Stimulated activated CD8-positive, alpha-beta memory T cell treated with anti-CD3 and anti-CD28 coated beads, Interleukin-12 subunit alpha, Interleukin-12 subunit beta, amount 100 ng/mL, for 24 hours (primary cell): ENCODE measurements around the gene NOTUM.

Source experiments
- DNase-seq: peaks from one replicate; pipeline ENCODE4 v3.0.0-alpha.2; 2020; ENCODE audit errors: extremely low read depth

Gene NOTUM

GRCh38 chr17:81977211-81977808 lies 16.3 kb upstream of the NOTUM start, which contains the start of gene ASPSCR1:
TSS of gene ASPSCR1 (plus strand) at chr17:81977629. CDS start at chr17:81977647, 18 bp downstream.
- DNase-seq: peak; percentile 77

DNA sequence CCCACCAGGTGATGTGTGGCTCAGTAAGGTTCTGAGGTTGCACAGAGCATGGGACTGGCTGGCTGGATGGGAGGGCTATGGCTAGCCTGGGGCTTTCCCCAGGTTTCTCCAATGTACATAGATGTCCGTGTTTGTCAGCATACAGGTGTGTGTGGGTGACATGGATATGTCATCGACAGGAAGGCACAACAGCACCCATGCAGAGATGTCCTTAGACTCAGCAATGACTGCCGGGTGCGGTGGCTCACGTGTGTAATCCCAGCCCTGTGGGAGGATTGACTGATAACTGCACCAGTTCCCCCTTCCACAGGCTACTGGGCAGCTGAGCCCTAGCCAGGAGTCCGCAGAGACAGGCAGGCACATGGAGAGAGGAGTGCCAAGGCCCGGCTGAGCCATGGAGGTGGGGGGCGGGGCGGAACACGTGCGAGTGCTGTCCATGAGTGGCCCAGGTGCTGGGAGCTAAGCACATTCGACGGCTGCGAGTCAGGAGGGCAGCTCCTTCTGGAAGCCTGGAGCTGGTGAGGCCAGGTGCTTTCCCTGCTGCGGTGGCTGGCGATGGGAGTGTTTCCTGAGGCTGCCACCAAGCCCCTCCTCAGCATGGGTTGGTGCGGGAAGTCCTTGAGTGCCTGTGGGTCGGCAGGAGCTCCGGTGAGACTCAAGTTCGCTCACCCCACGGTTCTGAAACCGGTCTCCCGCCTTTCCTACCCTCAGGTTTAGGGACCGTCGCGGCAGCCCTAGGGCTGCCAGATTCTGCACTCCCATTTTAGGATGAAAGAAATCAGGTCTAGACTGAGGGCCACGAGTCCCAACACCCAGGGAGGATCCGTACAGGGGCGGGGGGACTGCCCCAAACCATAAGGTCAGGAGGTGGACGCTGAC lies 15.6 kb upstream of the NOTUM start:
- no peak for DNase-seq

DNA sequence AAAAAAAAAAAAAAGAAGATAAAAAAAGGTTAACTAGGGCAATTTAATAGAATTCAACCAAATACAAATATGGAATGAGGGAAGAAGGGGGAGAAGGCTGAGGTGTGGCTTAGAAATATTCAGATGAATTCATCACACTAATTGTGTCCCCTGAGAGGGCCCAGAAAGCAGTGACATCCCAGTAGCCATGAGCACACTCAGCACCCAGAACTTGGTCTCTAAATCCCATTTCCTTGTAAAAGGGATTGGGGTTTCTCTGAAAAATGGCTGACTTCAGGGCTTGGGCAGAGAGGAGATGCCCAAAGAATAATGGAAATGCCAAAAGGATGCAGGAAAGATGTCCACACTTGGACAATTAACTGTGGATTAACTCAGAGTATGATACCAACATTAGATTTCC lies 12.4 kb upstream of the NOTUM start:
- DNase-seq: no peak

- no peak for DNase-seq
Observed at GRCh38 chr17:81968850-81969812, 8.1 kb upstream of the NOTUM start.

GRCh38 chr17:81968396-81968745 lies 7.4 kb upstream of the NOTUM start:
- DNase-seq: no peak

GRCh38 chr17:81967533-81968395 lies 6.8 kb upstream of the NOTUM start:
- DNase-seq: peak; percentile 55

DNA sequence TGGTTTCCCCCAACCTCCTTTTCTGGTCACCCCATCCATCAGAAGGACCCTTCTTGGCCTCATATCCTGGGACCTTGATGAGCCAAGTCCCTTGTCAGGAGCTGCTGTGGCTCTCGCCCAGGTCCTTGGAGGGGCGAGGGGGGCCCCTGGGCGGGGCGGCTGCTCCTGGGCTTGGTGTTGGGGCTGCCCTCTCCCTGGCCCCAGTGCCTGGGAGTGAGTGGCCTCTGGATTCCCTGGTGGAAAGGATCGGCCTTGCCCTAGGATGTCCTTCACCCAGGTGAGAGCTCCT lies 6.2 kb upstream of the NOTUM start:
- DNase-seq: no peak

DNA sequence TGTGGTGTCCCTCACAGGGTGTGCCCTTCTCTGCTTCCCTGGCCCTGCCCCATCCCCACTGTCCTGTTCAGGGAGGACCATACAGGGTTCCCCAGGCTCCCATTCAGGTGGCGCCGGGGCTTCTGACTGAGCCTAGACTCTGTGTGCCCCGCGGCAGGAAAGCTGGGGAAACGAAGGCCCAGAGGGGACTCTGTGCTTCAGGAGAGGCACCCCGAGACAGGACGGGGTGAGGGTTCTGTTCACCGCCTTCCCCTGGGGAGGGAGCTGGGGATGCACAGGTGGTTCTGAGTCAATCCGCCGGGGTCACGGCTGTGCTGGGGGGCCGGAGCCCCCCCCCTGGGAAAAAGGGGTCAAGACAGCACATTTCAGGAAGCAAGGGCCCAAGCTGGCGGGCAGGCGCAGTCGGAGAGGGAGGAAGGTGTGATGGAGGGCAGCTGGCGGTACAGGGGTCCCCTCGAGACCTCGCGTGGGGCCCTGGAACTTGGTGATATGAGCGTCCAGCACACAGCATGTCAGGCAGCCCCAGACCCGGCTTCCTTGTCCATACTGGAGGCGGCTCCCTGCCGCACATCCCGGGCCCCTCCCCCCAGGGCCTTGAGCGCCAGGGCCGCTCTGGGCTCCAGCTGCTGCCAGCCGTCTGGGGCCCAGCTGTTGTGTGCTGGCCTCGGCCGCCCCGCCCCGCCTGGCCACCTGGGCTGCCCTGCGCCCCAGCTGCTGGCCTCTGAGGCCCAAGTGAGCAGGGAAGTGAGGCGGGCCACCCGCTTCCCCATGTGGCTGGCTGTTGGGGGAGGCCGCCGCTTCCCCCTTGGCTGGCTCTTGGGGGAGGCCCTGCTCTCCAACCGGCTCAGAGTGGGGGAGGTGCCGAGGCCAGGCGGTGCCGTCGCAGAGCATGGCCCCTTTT lies 5.6 kb upstream of the NOTUM start:
- DNase-seq: no peak

GRCh38 chr17:81964081-81964849 lies 3.3 kb upstream of the NOTUM start:
- no peak for DNase-seq

DNA sequence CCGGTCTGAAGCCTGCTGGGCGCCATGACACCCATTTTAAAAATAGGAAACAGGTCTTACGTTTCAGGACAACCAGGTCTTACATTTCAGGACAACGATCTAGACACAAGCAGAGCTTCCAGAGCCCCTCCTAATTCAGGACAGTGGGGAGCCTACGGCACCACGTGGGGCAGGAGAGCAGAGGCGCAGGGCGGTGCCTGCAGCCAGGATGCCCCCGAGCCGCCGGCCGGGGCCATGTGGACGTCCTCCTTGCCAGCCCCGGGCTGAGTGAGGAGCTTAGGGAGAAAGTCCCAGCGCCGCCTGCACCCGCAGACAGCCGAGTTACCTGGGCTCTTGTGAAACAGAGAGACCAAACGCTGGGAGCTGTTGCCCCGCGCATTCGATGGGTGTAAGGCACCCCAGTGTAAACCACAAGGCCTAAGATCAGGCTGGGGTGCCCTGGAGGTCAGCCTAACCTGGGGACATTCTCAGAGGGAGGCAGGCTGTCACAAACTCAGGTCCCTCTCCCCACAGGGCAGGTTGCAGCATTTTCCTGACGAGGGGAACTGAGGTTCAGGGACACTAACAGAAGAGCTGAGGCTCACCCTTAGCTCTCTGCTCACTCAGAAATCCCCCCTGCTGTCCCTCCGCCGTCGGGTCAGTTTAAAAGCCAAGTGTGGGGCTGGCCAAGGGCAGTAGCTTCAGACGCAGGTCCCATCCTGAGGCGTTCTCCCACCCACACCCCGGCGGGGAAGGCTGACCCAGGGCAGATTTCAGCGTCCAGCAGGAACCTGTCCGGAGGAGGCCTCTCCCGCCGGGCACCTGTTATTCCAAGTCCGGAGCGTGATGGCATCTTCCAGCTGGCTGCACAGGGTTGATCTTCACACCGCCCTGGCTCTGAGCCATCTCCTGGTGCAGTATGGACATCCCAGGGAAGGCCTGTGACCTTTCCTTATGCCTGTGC lies 1.8 kb upstream of the NOTUM start:
- no peak for DNase-seq

GRCh38 chr17:81961521-81962498 lies 823 bp upstream of the NOTUM start:
- no peak for DNase-seq

GRCh38 chr17:81960130-81960958 lies 643 bp downstream of the NOTUM start:
- no peak for DNase-seq

DNA sequence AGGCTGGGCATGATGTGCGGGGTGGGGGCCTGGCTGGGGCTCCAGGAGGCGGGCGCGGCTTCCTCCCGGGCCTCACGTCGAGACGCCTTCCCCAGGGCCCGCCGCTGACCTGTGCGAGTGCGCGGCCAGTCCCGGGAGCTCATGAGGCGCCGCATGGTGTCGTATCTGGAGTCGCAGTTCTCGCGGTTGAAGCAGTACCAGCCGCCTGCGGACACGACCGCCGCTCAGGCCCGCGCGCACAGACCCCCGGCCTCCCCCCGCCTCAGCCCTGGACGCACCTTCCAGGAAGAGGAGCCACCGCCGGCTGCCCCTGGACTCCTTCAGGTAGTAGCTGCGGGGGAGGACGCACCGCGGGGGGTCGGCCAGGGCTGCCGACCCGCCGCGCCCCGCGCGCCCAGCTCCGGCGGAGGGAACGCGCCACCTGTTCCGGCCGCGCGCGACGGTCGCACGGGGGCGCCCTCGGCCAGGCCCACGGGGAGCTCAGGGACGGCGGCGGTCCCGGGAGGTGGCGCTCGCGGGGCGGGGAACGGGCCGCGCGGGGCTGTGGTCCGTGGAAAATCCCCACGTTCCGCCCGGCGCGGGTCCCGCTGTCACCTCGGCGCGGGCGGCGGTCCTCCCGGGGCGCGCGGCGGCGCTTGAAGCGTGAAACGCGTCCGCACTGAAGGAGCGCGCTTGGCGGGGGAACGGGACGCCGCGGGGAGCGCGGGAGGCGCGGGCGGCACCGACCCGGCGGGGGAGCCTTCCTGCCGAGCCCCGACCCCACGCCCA lies 1.4 kb downstream of the NOTUM start:
- DNase-seq: no peak

DNA sequence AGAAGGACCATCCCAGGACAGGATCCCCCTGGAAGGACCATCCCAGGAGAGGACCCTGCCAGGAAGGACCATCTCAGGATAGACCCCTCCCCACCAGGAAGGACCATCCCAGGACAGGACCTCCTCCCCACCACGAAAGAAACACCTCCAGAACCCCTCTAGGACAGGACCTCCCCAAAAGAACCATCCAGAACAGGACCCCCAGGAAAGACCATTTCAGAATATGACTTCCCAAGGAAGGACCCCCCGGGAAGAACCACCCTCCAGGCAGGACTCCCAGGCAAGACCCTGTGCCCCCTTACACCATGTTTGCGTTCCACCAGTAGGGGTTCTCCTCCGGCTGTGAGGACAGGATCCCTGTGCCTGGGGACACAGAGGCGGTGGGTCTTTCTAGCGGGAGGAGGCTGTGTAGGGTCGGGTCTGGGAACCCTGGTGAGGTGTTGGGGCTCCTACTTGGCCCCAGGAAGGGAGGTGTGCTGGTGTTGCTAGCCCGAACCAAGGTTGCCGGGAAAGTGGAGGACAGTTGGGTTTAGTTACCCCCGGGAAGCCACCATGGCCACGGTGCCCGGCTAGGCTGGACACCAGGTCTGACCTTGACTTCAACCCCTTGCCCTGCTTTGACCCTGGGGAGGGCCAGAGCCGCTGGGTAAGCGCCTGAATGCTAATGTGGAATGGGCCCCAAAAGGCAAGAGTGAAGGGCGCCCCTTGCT lies 2.2 kb downstream of the NOTUM start:
- no peak for DNase-seq
